Choroid plexus epithelial cell (primary cell): ENCODE results near the gene ZNF189.

Source experiments
- DNase-seq: peaks from one replicate; pipeline ENCODE4 v3.0.0-alpha.2; 2010; ENCODE audit warnings: low read depth
- H3K4me3 ChIP-seq: 2 replicates; pipeline ENCODE4 v1.5.1; 2011; ENCODE audit warnings: low read depth, mild to moderate bottlenecking, control low read depth, low read length, moderate library complexity
- CTCF ChIP-seq: conservative IDR thresholded peaks from 2 replicates; pipeline ENCODE4 v1.5.1; 2011; ENCODE audit warnings: low read depth, mild to moderate bottlenecking, control low read depth, inconsistent platforms, low read length, moderate library complexity

Gene ZNF189

DNA sequence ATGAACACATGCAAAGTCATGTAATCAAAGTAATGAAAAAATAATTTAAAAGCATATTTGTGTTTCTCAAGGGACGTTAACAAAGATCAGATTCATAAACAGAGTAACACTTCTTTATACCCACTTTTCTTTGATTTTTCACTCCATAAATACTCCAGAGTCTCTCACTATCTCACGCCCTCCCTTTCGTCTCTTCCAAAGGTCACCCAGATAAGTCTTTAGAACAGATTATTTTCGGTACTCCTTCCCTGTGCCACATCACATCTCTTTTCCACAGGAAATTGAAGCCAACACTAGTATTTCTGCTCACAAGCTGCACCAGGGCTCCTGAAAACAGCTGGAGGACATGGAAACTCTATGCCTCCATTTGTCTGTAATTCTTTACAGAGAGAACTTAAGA, 52.3 kb downstream of the ZNF189 start:
- no peak for DNase-seq
- H3K4me3 ChIP-seq: no peak overlapping the region
- TF ChIP-seq CTCF: no peak

GRCh38 chr9:101451498-101451897, 52.8 kb downstream of the ZNF189 start:
- no peak for DNase-seq
- no peak overlapping the region for H3K4me3 ChIP-seq
- no peak for TF ChIP-seq CTCF

- peak; percentile 89 for DNase-seq
- H3K4me3 ChIP-seq: no peak overlapping the region
- TF ChIP-seq CTCF: no peak
Measured at GRCh38 chr9:101453776-101454570, 55.3 kb downstream of the ZNF189 start.

DNA sequence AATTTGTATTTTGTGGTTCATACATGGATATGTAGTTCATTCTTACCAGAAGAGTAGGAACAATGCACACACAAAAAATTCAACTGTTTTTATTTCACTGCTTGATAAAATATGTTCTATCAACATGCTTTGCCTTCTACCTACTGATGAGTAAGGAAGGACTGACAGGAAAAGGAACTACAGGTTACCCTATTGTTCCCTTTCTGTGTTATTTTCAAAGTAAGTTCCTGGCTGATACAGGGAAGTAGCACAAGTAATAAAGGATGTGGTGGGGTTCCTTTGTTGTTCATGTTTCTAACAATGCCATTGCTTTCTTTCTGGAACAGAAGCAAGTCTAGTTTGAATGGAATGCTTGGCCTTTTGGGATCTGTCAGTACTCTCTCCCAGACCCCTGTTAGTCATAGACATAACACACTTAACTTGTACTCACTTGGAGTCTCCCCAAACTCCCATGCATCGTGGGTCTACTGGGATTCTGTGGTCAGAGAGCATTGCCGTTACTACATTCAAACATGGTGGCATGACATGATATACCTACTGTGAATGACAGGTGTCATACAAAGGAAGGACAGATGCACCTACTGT, 57.1 kb downstream of the ZNF189 start:
- DNase-seq: peak; percentile 58
- H3K4me3 ChIP-seq: no peak overlapping the region
- TF ChIP-seq CTCF: no peak

GRCh38 chr9:101457003-101457402, 58.4 kb downstream of the ZNF189 start:
- no peak overlapping the region for H3K4me3 ChIP-seq
- TF ChIP-seq CTCF: no peak
- no peak for DNase-seq

- peak; percentile 90 for TF ChIP-seq CTCF
- DNase-seq: peak; percentile 93
- H3K4me3 ChIP-seq: no peak overlapping the region
Measured at GRCh38 chr9:101458963-101459631, 60.4 kb downstream of the ZNF189 start.
